Sigmoid colon (tissue), 7 donors: Measurements from ENCODE around the gene PSD4. TPM values are rescaled to one million over a fixed set of nuclear protein-coding genes. Genes with fewer than 3 reads are reported as not detected.

Experiments
- DNase-seq: peaks from one replicate; pipeline ENCODE4 v3.0.0-alpha.2; 2019
- H3K27ac ChIP-seq, 4 donors: fragments of 200-600 bp; sonication (generic); one replicate each; pipeline ENCODE4 v1.5.1; 2016 to 2019; ENCODE audit warnings: mild to moderate bottlenecking in 1 of 4
- H3K27me3 ChIP-seq, 3 donors: fragments of 200-600 bp; sonication (generic); one replicate each; pipeline ENCODE4 v1.5.1; 2019; ENCODE audit warnings: mild to moderate bottlenecking in 1 of 3
- H3K36me3 ChIP-seq, 4 donors: fragments of 200-600 bp; sonication (generic); one replicate each; pipeline ENCODE4 v1.5.1; 2016 to 2019
- H3K4me1 ChIP-seq, 4 donors: fragments of 200-600 bp; sonication (generic); one replicate each; pipeline ENCODE4 v1.5.1; 2017 to 2019
- H3K4me3 ChIP-seq, 4 donors: fragments of 200-600 bp; sonication (generic); one replicate each; pipeline ENCODE4 v1.5.1; 2017 to 2019; ENCODE audit warnings: mild to moderate bottlenecking in 2 of 4, moderate library complexity in 1 of 4
- H3K9me3 ChIP-seq, 4 donors: fragments of 200-600 bp in 3 of 4; sonication (generic) in 3 of 4; one replicate each; pipeline versions ENCODE4 v1.5.1 to v1.6.1; 2013 to 2019
- CTCF ChIP-seq, 4 experiments: fragments of 450-650 bp in 3 of 4; fragments of 200-600 bp in 1 of 4; IDR thresholded peaks; one replicate each; pipeline ENCODE4 v1.5.1; 2016 to 2019; ENCODE audit warnings: antibody characterized with exemption in 4 of 4, mild to moderate bottlenecking in 3 of 4, moderate library complexity in 2 of 4
- EP300 ChIP-seq, 4 donors: sonication (generic); formaldehyde crosslinking; IDR thresholded peaks; one replicate each; pipeline ENCODE4 v1.6.1; 2017; ENCODE audit warnings: antibody characterized with exemption in 4 of 4
- POLR2A ChIP-seq, 2 donors: fragments of 450-650 bp; IDR thresholded peaks; one replicate each; pipeline ENCODE4 v1.6.1; 2016; ENCODE audit warnings: antibody characterized with exemption in 2 of 2, mild to moderate bottlenecking in 2 of 2, moderate library complexity in 2 of 2
- POLR2AphosphoS5 ChIP-seq, 4 donors: sonication (generic); formaldehyde crosslinking; IDR thresholded peaks; one replicate each; pipeline ENCODE4 v1.6.1; 2017; ENCODE audit warnings: antibody characterized with exemption in 4 of 4
- WGBS, 2 donors: extraction: QIAGEN DNeasy Blood & Tissue Kit; methylation state at CpG; one replicate each; pipeline ENCODE4 v1.1.7; 2013; 5-methylcytosine and 5-hydroxymethylcytosine counted together
- intact Hi-C: fragments of 100-400 bp; cut with DNase I; formaldehyde crosslinking; loops from one replicate; pipeline ENCODE4 v1.15.1; 2023
- polyA plus RNA-seq, 3 donors: library from polyadenylated mRNA; stranded (reverse); fragments of 200-250 nt; gene quantifications; one replicate each; pipeline ENCODE4 v1.2.3, GENCODE V29; 2013
- total RNA-seq, 4 donors: library from RNA; depleted of rRNA; stranded (reverse); fragments of >200 nt; gene quantifications; one replicate each; pipeline ENCODE4 v1.1.0, GENCODE V29; 2016
- donor health status: healthy with polysubstance abuse.
- donor health status: Bipolar disorder and iron deficiency.
- donor health status: healthy.

The PSD4 gene
- total and polyA plus RNA-seq, 7 donors: 1.4 to 51.6 (median 6.6) TPM

GRCh38 chr2:113183264-113183663 is 9.5 kb downstream of the PSD4 start:
- Histone ChIP-seq H3K27ac (no peak overlapping the region), H3K9me3 (no peaks in the 10 kb centered on the region), H3K36me3 (no peaks in the 10 kb centered on the region), H3K27me3 (no peaks in the 10 kb centered on the region), H3K4me1 (no peaks in the 10 kb centered on the region), H3K4me3 (no peak overlapping the region)
- DNase-seq: no peak
- TF ChIP-seq POLR2AphosphoS5 (IDR thresholded peaks at IDR 0.05): no peak
- no peak for TF ChIP-seq POLR2A (IDR thresholded peaks at IDR 0.05)
- TF ChIP-seq EP300 (IDR thresholded peaks at IDR 0.05): no peak
- TF ChIP-seq CTCF (IDR thresholded peaks at IDR 0.05): no peak
- intact Hi-C loops: no loop called here
- WGBS, 2 donors: 95 to 97% methylated on average over 8 of the region's 8 CpGs

- intact Hi-C loops: no loop called here
- Histone ChIP-seq H3K27me3 (no peaks in the 10 kb centered on the region), H3K4me1 (no peaks in the 10 kb centered on the region), H3K4me3 (no peak overlapping the region), H3K9me3 (no peaks in the 10 kb centered on the region), H3K36me3 (no peaks in the 10 kb centered on the region), H3K27ac (no peak overlapping the region)
- WGBS, 2 donors: 54 to 82% methylated on average over 2 of the region's 2 CpGs
- DNase-seq: no peak
- no peak for TF ChIP-seq POLR2A (IDR thresholded peaks at IDR 0.05)
- no peak for TF ChIP-seq EP300 (IDR thresholded peaks at IDR 0.05)
- no peak for TF ChIP-seq CTCF (IDR thresholded peaks at IDR 0.05)
- no peak for TF ChIP-seq POLR2AphosphoS5 (IDR thresholded peaks at IDR 0.05)
These were observed 9.9 kb downstream of the PSD4 start for GRCh38 chr2:113183703-113184102.

- TF ChIP-seq POLR2A (IDR thresholded peaks at IDR 0.05) (no peak), CTCF (IDR thresholded peaks at IDR 0.05) (no peak), EP300 (IDR thresholded peaks at IDR 0.05) (no peak), POLR2AphosphoS5 (IDR thresholded peaks at IDR 0.05) (no peak)
- DNase-seq: no peak
- no peaks in the 10 kb centered on the region for H3K36me3 ChIP-seq
- H3K27ac ChIP-seq: no peak overlapping the region
- H3K27me3 ChIP-seq: no peaks in the 10 kb centered on the region
- 86 to 96% methylated on average over 8 of the region's 8 CpGs for WGBS, 2 donors
- H3K4me1 ChIP-seq: no peaks in the 10 kb centered on the region
- H3K4me3 ChIP-seq: no peak overlapping the region
- H3K9me3 ChIP-seq: no peaks in the 10 kb centered on the region
- intact Hi-C loops: no loop called here
These were observed 10.9 kb downstream of the PSD4 start for GRCh38 chr2:113184531-113185230.

GRCh38 chr2:113185664-113186432 is 12.1 kb downstream of the PSD4 start:
- DNase-seq: no peak
- 71 to 85% methylated on average over 10 of the region's 10 CpGs for WGBS, 2 donors
- intact Hi-C loops: no loop called here
- H3K36me3 ChIP-seq: no peaks in the 10 kb centered on the region
- TF ChIP-seq EP300 (IDR thresholded peaks at IDR 0.05) (no peak), CTCF (IDR thresholded peaks at IDR 0.05) (no peak), POLR2A (IDR thresholded peaks at IDR 0.05) (no peak), POLR2AphosphoS5 (IDR thresholded peaks at IDR 0.05) (no peak)
- no peaks in the 10 kb centered on the region for H3K27me3 ChIP-seq
- no peak overlapping the region for H3K4me3 ChIP-seq
- H3K4me1 ChIP-seq: no peaks in the 10 kb centered on the region
- no peak overlapping the region for H3K27ac ChIP-seq
- H3K9me3 ChIP-seq: no peaks in the 10 kb centered on the region
